ENCODE results near the gene REEP1. TPM values are rescaled to one million over a fixed set of nuclear protein-coding genes. Genes with fewer than 3 reads are reported as not detected.

The REEP1 gene
- total and polyA plus RNA-seq, 9 of the 15 experiments (the other 6 are each of a cell fraction or from before 2014, with no cell fraction given), result 0.11 to 0.67 (median 0.13) TPM

- H3K4me2 ChIP-seq (ENCODE audit: insufficient read depth, low read length), result no peak overlapping the region
- H3K9ac ChIP-seq (ENCODE audit: insufficient read depth in 1 of 2, low read depth in 2 of 2, low read length in 2 of 2), result no peak overlapping the region
- H3K4me1 ChIP-seq (replicated peaks in 1 of 2; ENCODE audit: control insufficient read depth in 2 of 2, insufficient read depth in 2 of 2, low read length in 2 of 2), result no peaks in the 10 kb centered on the region
- no peak for DNase-seq (ENCODE audit: extremely low read depth in 1 of 4, low spot score in 3 of 4)
- no TSS peak for BruUV-seq (replicated peaks)
- intact Hi-C loops (cut with micrococcal nuclease) (no loop called here), in situ Hi-C loops (cut with MboI) (no loop called here)
- no peaks in the 10 kb centered on the region for H3K9me1 ChIP-seq (ENCODE audit: control insufficient read depth, insufficient read depth, low read length)
- WGBS (ENCODE audit: insufficient coverage, low coverage, missing lambda C conversion rate), result 0% methylated on average over 2 of the region's 2 CpGs
- H3K27ac ChIP-seq (ENCODE audit: extremely low read depth, low read depth, low read length), result no peak overlapping the region
- no peak overlapping the region for H3K4me3 ChIP-seq
- no peaks in the 10 kb centered on the region for H3K9me3 ChIP-seq (replicated peaks; ENCODE audit: control insufficient read depth, insufficient read depth, low read depth, low read length)
- H3K79me2 ChIP-seq (ENCODE audit: control insufficient read depth, insufficient read depth, low read length), result no peaks in the 10 kb centered on the region
- FAIRE-seq, result no peak
- no peak for TF ChIP-seq ZNF217 (CRISPR knock-in tag; IDR thresholded peaks at IDR 0.05)
- no peak for TF ChIP-seq PHF21A (IDR thresholded peaks at IDR 0.05; ENCODE audit: borderline replicate concordance, low read depth)
- no peak for TF ChIP-seq EHMT2 (IDR thresholded peaks at IDR 0.05)
- no peak for TF ChIP-seq PTTG1 (tag; IDR thresholded peaks at IDR 0.05; ENCODE audit: low read depth)
- no peak for TF ChIP-seq U2AF2 (optimal IDR thresholded peaks at IDR 0.05; ENCODE audit: low read depth, low read length)
- no peak for TF ChIP-seq PCBP2 (IDR thresholded peaks at IDR 0.05; ENCODE audit: low read depth, low read length, poor library complexity, severe bottlenecking)
- no peak for TF ChIP-seq SRSF1 (IDR thresholded peaks at IDR 0.05; ENCODE audit: low read depth, low read length)
- no peak for TF ChIP-seq CBFA2T3 (IDR thresholded peaks at IDR 0.05)
- TF ChIP-seq SMC3 (conservative IDR thresholded peaks at IDR 0.05; ENCODE audit: insufficient read depth, low read depth, low read length), result no peak
- no peak for TF ChIP-seq E2F4 (CRISPR knock-in tag; IDR thresholded peaks at IDR 0.05; ENCODE audit: low read depth)
- TF ChIP-seq GTF2B (IDR thresholded peaks at IDR 0.05; ENCODE audit: extremely low read depth, insufficient read length), result no peak
- no peak for TF ChIP-seq MTA2 (IDR thresholded peaks at IDR 0.05; ENCODE audit: low read depth)
- TF ChIP-seq TCF7L2 (IDR thresholded peaks at IDR 0.05; ENCODE audit: low read depth, low read length), result no peak
- peaks cover 29 to 62% of the 10 kb centered on the region in 2 experiments; a peak in 4 of 5 replicates for H3K27me3 ChIP-seq (ENCODE audit: control insufficient read depth in 2 of 2, insufficient read depth in 2 of 2, low read length in 2 of 2)
- H2AFZ ChIP-seq (ENCODE audit: low read depth, low read length), result no peak overlapping the region
- H3K36me3 ChIP-seq (ENCODE audit: control insufficient read depth, insufficient read depth, low read length), result no peaks in the 10 kb centered on the region
- ChIA-PET POLR2A (interaction anchor here (1.1 kb wide), 1 partner anchor 208 kb away, joined by 4 read pairs; the partner anchor contains the start of genes POLR1A and PTCD3), CTCF (ENCODE audit: low intra/inter-chr PET ratio) (no interaction called here)
- H4K20me1 ChIP-seq (replicated peaks; ENCODE audit: control insufficient read depth, insufficient read depth, low read length), result 0 out of 2 replicates have a peak, but pooled peaks cover 3% of the 10 kb centered on the region
- no peak for ATAC-seq
Observed at GRCh38 chr2:86313341-86313740, 24.1 kb downstream of the REEP1 start.
